ENCODE data around the gene PDE4D. TPM values are rescaled to one million over a fixed set of nuclear protein-coding genes. Genes with fewer than 3 reads are reported as not detected.
A peak's percentile ranks its signal among the peaks of the same experiment; 100 is the strongest.

PDE4D gene
- total and polyA plus RNA-seq, 4 donors: 12.8 to 167 (median 44.5) TPM

DNA sequence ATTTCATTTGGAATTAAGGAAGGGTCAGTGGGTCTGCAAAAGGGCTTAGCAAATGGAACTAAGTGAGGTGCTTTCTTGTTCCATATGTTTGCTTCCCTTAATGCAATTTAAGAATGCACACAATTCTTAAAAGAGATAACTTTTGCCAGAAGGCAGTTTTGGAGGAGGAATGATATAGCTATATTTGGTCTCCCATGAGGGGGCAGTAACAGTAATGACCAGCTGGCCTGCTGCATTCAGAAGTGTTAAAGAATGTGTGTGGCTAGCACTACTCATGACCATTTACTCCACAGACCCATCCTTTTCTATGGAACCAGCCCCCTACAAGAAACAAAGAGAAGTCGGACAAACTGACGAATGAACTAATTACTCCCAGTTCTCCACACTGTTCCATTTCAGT, 671.8 kb downstream of the PDE4D start:
- DNase-seq: no peak
- 98% methylated on average over 2 of the region's 2 CpGs for WGBS, 2 donors
- H3K4me1 ChIP-seq (ENCODE audit: control insufficient read depth in 5 of 5, insufficient read depth in 5 of 5, low read length in 5 of 5): peaks cover 0 to 8% (median 5%) of the 10 kb centered on the region in 5 donors
- no peak overlapping the region for H3K27ac ChIP-seq (ENCODE audit: low read depth in 1 of 2, low read length in 1 of 2)
- no peaks in the 10 kb centered on the region for H3K27me3 ChIP-seq (ENCODE audit: control insufficient read depth in 3 of 3, insufficient read depth in 3 of 3, low read length in 2 of 3)
- ATAC-seq (ENCODE audit: insufficient read depth, low FRiP score): no peak
- no peaks in the 10 kb centered on the region for H3K9me3 ChIP-seq (ENCODE audit: control insufficient read depth in 4 of 4, insufficient read depth in 3 of 4, low read length in 3 of 4)
- TF ChIP-seq, protein P1, sequence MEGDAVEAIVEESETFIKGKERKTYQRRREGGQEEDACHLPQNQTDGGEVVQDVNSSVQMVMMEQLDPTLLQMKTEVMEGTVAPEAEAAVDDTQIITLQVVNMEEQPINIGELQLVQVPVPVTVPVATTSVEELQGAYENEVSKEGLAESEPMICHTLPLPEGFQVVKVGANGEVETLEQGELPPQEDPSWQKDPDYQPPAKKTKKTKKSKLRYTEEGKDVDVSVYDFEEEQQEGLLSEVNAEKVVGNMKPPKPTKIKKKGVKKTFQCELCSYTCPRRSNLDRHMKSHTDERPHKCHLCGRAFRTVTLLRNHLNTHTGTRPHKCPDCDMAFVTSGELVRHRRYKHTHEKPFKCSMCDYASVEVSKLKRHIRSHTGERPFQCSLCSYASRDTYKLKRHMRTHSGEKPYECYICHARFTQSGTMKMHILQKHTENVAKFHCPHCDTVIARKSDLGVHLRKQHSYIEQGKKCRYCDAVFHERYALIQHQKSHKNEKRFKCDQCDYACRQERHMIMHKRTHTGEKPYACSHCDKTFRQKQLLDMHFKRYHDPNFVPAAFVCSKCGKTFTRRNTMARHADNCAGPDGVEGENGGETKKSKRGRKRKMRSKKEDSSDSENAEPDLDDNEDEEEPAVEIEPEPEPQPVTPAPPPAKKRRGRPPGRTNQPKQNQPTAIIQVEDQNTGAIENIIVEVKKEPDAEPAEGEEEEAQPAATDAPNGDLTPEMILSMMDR (IDR thresholded peaks at IDR 0.05; ENCODE audit: control extremely low read depth, extremely low read depth): no peak
- H3K4me3 ChIP-seq: no peak overlapping the region
- H3K36me3 ChIP-seq (ENCODE audit: control insufficient read depth in 4 of 4, insufficient read depth in 4 of 4, low read length in 4 of 4): no peaks in the 10 kb centered on the region
- no peak overlapping the region for H3K9ac ChIP-seq (ENCODE audit: insufficient read depth in 1 of 2, low read length in 2 of 2)

DNA sequence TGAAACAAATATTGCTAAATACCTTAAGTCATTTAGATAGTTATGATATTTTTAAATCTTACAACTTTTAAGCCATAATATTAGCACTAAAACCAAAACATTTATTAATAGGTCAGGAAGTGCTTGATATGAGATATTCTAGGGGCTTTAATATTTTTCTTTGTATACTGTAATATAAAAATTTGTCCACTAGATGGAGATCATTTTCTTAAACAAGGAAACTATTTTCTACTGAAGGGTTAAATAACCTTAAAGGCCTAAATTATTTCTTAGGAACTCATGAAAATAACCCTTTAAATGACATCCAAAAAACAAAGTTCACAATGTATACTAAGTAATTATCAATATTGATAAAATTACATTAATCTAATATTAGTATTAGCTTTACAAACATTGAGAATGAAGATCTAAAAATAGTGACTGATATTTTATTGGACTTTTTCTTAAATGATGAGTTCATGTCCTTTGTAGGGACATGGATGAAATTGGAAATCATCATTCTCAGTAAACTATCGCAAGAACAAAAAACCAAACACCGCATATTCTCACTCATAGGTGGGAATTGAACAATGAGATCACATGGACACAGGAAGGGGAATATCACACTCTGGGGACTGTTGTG, 675.0 kb downstream of the PDE4D start:
- H3K9me3 ChIP-seq (ENCODE audit: control insufficient read depth in 4 of 4, insufficient read depth in 3 of 4, low read length in 3 of 4): no peaks in the 10 kb centered on the region
- H3K27me3 ChIP-seq (ENCODE audit: control insufficient read depth in 3 of 3, insufficient read depth in 3 of 3, low read length in 2 of 3): no peaks in the 10 kb centered on the region
- TF ChIP-seq, protein P1 (IDR thresholded peaks at IDR 0.05; ENCODE audit: control extremely low read depth, extremely low read depth): no peak
- no peak for ATAC-seq (ENCODE audit: insufficient read depth, low FRiP score)
- DNase-seq: peak in 1 of 3 donors; percentile 36
- no peak overlapping the region for H3K27ac ChIP-seq (ENCODE audit: low read depth in 1 of 2, low read length in 1 of 2)
- H3K4me3 ChIP-seq: no peak overlapping the region
- H3K9ac ChIP-seq (ENCODE audit: insufficient read depth in 1 of 2, low read length in 2 of 2): no peak overlapping the region
- H3K36me3 ChIP-seq (ENCODE audit: control insufficient read depth in 4 of 4, insufficient read depth in 4 of 4, low read length in 4 of 4): peaks cover 0 to 5% (median 0%) of the 10 kb centered on the region in 4 donors
- H3K4me1 ChIP-seq (ENCODE audit: control insufficient read depth in 5 of 5, insufficient read depth in 5 of 5, low read length in 5 of 5): peaks cover 0 to 21% (median 9%) of the 10 kb centered on the region in 5 donors
- 83 to 100% methylated on average over 1 to 2 of the region's 2 CpGs for WGBS, 2 donors

DNA sequence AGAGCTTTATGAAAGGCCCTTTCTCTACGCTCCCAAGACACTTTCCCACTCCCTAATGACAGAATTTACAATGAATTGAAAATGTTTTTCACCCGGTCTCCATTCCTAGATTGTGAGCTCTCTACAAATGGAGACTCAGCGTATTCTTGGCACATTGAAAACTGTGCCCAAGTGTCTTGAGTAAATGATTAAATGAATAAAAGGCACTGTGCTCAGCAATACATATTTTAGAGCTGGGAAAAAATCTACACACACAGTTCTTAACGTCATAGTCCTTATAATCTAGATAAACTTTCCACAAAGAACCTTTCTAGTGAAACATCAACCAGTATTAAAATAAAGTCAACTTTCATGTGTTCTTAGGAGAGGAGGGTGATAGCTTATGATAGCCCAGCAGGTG, 676.7 kb downstream of the PDE4D start:
- no peaks in the 10 kb centered on the region for H3K9me3 ChIP-seq (ENCODE audit: control insufficient read depth in 4 of 4, insufficient read depth in 3 of 4, low read length in 3 of 4)
- TF ChIP-seq, protein P1 (IDR thresholded peaks at IDR 0.05; ENCODE audit: control extremely low read depth, extremely low read depth): no peak
- ATAC-seq (ENCODE audit: insufficient read depth, low FRiP score): peak; percentile 27

More for the DNA sequence above, 676.7 kb downstream of the PDE4D start:
- Histone ChIP-seq H3K27ac (ENCODE audit: low read depth in 1 of 2, low read length in 1 of 2) (no peak overlapping the region), H3K4me1 (ENCODE audit: control insufficient read depth in 5 of 5, insufficient read depth in 5 of 5, low read length in 5 of 5) (peaks cover 0 to 21% (median 11%) of the 10 kb centered on the region in 5 donors), H3K27me3 (ENCODE audit: control insufficient read depth in 3 of 3, insufficient read depth in 3 of 3, low read length in 2 of 3) (no peaks in the 10 kb centered on the region), H3K4me3 (no peak overlapping the region), H3K9ac (ENCODE audit: insufficient read depth in 1 of 2, low read length in 2 of 2) (no peak overlapping the region), H3K36me3 (ENCODE audit: control insufficient read depth in 4 of 4, insufficient read depth in 4 of 4, low read length in 4 of 4) (peaks cover 0 to 5% (median 0%) of the 10 kb centered on the region in 4 donors)
- DNase-seq: peak in 2 of 3 donors; percentile 54 to 76
- WGBS, 2 donors: 68 to 81% methylated on average over 4 of the region's 4 CpGs

Data from lung (tissue), 12 donors.